ENCODE data around the gene PGGHG.
A peak's percentile ranks its signal among the peaks of the same experiment; 100 is the strongest.
"Not testable (repeated sequence)": the region's sequence is repeated elsewhere in the genome, so short reads cannot be mapped to it uniquely, and the experiment has no call there.

PGGHG gene

GRCh38 chr11:330307-330693, 41.4 kb downstream of the PGGHG start:
- no peak for DNase-seq

GRCh38 chr11:330694-331357, 41.9 kb downstream of the PGGHG start:
- DNase-seq, result no peak

GRCh38 chr11:331358-332060, 42.6 kb downstream of the PGGHG start:
- no peak for DNase-seq

- DNase-seq, result no peak
Measured at GRCh38 chr11:332651-333480, 43.9 kb downstream of the PGGHG start.

- DNase-seq, result not testable (repeated sequence)
Measured at GRCh38 chr11:333616-334263, 44.8 kb downstream of the PGGHG start.

- no peak for DNase-seq
Measured at GRCh38 chr11:334264-334994, 45.5 kb downstream of the PGGHG start.

- DNase-seq, result peak in 3 of 14 donors; percentile 34 to 54 (median 45)
Measured at GRCh38 chr11:335779-336658, 47.1 kb downstream of the PGGHG start.

- no peak for DNase-seq
Measured at GRCh38 chr11:336659-337198, 47.8 kb downstream of the PGGHG start.

GRCh38 chr11:337711-338110, 48.8 kb downstream of the PGGHG start:
- DNase-seq, result no peak

- no peak for DNase-seq
Measured at GRCh38 chr11:339963-340362, 51.0 kb downstream of the PGGHG start.

- DNase-seq, result no peak
Measured at GRCh38 chr11:340539-341512, 51.9 kb downstream of the PGGHG start.

GRCh38 chr11:342328-342727, 53.4 kb downstream of the PGGHG start:
- no peak for DNase-seq

- no peak for DNase-seq
Measured at GRCh38 chr11:344836-345578, 56.1 kb downstream of the PGGHG start.

Data from C1 segment of cervical spinal cord (tissue), 14 donors.